NCI-H1105 (cell line): ENCODE measurements around the gene C11orf21.
A peak's percentile ranks its signal among the peaks of the same experiment; 100 is the strongest.

Experiments used
- DNase-seq: peaks from one replicate; lab custom pipeline; 2025; lab: John Stamatoyannopoulos, UW

C11orf21 gene

DNA sequence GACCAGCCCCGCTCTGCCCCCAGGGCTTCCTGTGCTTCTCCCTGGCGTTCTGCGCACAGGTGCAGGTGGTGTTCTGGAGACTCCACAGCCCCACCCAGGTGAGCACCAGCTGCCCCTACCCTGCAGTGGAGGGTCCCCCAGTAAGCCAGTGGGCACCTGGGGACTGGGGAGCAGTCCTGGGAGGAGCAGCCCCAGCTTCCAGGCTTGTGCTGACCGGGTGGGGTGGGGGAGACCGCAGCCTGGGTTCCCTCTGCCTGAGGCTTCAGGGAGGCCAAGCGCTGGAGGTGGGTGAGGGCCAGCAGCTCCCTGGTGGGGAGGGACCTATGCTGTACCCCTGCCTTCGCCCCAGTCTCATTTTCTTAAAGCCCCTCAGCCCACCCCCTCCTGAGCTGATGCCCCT, 7.0 kb upstream of the C11orf21 start:
- no peak for DNase-seq

DNA sequence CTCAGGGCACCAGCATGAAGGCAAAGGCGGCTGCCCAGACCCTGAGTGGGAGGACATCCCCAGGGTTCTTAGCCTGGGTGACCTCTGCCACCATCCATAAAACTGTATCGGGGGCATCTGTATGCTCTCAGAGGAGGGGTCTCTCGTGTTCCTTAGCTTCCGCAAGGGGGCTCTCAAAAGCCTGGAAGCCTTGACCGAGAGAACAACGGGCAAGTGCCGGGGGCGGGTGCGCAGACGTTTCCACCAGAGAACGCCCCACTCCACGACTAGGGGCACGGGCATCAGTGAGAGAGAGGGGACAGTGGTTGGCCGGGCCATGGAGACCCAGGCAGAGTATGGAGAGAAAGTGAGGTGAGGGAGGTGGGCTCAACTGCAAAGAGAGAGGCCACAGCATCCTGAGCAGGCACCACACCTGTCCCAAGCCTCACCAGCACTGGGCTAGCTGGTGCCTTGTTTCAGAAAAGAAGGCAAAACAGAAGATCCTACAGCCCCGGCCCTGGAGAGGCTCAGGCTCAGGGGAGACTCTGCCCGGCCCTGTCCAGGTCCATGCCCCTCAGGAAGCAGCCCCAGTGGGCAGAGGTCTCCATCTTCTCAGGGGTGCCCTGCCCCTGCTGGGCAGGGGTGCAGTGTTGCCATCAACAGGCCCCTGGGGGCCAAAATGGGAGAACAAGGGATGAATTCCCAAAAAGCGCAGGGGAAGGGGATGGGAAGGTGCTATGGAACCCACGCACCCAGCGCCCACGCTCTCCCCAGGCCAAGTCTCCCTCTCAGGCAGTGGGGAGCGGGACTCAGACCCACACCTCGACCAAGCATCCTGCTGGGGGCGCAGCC, 6.0 kb upstream of the C11orf21 start:
- DNase-seq = no peak

DNA sequence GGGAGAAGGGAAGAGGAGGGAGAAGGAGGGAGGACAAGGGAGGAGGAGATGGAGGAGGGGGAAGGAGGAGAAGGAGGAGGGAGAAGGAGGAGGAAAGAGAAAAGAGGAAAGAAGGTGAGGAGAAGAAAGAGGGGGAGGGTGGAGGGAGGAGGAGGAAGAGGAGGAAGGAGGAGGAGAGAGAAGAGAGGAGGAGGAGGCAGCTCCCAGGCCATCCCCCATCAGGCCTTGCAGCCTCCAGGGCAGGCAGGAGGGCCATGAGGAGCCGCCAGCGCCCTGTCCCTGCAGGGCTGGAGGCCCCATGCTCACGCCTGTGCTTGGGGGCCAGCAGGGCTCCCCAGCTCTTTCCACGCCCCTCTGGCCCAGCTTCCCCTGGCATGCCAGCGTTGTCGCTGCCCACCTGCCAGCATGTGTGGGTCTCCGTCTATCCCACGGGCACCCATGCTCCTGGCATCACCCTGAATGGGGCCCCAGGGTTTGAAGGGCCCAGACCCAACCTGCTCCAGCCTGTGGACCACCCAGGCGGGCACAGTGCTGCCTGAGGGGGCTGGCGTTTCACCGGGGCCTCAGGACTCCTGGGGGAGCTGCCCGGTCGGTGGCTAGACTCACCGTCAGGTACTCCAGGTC, 5.3 kb upstream of the C11orf21 start:
- no peak for DNase-seq

DNA sequence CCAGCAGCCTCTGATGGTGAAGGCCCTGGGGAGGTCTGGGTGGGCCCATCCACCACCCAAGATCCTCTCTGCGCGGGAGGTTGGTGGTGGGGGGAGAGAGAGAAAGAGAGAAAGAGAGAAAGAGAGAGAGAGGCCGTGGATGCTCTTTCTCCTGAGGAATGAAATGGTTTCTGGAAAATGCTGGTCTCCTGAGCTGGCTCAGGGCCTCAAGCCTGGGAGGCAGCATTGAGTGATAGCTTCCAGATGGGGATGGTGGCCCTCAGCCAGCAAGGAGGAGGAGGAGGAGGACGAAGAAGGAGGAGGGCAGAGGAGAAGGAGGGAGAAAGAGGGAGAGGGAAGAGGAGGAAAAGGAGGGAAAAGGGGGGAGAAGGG, 4.7 kb upstream of the C11orf21 start:
- DNase-seq = no peak

DNA sequence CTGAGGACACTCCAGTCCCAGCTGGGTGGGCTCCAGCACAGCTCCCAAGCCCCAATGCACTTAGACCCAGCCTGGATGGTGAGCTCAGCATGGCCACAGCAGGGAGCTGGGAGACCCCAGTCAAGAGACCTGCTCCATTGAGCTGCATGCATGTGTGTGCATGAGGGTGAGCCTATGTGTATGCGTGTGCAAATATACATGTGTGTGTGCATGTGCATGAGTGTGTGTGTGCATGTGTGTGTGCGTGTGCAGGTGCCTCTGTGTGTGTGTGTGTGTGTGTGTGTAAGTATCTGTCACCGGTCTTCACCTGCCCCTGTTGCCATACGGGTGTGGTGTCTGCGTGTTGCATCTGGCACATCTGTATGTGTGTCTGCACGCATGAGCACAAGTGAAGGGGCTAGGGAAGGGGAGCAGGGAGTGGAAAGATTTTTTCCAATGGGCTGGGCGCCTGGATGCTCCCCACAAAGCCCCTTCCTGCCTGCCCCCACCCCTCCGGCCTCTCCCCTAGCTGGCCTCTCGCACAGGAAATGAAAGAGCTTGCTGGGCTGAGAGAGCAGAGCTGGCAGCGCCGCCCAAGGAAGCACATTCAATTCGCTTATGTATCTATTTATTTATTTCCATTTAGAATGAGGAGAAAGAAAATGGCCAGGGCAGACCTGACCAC, 4.2 kb upstream of the C11orf21 start:
- DNase-seq = no peak

DNA sequence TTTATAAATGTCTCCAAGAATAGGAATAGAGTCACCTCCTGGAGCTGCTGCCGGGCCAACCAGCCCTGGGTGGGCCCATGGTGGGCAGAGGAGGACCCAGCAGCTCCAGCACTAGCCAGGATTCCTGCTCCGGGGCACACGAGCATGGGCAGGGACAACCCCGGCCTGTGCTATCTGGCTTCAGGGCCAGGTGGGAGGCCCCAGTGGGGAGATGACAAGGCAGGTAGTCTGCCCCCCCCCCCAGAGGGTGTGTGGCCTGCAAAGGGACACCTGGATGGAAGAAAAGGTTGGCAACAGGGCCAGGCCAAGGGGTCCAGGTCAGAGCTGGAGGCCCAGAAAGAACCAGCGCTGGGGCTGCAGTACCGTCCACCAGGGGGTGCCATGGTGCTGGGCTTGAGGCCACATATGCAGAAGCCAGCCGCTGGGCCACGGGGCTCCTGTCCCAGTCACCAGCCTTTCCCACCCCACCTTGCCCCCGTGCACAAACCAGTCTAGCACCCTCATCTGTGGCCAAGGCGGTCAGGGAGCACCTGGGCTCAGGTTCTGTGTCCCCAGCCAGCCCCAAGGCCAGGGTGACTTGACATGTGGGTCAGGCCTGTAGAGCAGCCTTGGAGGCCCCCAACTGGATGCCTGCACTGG, 3.5 kb upstream of the C11orf21 start:
- peak; percentile 71 for DNase-seq

DNA sequence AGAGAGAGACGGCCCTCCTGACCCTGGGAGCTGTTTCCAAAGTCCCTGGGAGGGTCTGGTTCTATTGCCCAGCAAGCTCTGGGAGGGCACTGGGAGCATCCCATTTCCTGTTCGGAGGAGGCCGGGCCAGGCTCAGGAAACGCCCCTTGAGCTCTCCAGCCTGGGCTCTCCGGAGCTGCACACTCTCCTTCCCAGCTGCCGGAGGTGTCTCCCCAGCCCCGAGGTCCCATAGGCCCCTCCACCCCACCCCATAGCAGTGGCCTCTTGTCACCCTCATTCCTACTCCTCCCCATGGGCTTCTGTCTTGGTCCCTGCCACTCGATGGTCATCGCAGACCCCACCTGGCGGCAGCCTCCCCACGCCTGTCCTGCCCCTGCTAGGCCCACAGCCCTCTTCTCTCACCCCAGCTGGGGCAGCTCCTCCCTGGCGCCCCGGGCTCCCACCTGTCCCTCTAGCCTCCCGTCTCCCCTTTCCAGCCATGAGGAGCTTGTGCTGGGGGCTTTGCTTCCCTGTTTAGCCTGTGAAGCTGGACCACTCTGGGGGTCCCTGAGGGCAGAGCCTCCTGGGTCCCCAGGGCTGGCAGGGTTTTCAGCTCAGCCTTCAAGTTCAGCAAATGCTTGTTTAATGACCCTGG, 2.9 kb upstream of the C11orf21 start:
- DNase-seq = no peak

DNA sequence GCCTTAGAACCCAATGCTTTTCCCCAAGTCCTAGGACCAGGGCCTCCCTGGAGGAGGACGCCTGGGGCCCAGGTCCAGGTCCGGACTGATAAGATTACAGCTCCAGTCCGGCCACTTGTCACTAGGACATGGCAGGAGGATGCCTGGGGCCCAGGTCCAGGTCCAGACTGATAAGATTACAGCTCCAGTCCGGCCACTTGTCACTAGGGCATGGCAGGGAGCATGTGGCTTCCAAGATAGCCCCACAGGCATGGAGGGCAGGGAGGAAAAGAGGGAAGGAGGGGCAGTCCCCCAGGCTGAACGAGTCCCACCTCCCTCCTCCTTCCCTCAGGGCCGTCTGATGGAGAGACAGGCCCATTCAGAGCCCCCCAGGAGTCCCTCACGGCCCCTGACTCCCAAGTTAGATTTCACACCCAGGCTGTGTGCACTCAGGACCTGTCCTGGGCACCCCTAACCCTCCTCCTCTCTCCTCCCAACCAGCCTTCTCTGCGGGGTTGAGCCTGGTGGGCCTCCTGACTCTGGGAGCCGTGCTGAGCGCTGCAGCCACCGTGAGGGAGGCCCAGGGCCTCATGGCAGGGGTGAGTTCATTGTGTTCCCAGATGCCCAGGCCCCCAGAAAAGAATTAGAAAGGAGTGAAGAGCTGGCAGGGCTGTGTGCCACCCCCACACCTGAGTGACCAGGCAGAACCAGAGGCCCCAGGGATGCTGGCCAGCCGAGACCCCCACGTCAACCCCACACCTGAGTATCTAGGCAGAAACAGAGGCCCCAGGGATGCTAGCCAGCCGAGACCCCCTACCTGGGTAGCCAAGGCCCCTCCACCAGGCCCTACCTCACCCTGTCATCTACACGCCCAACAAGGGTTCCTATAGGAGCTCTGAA, 2.1 kb upstream of the C11orf21 start:
- DNase-seq = no peak

- DNase-seq = no peak
These were observed 1.3 kb upstream of the C11orf21 start for GRCh38 chr11:2302896-2303626.

DNA sequence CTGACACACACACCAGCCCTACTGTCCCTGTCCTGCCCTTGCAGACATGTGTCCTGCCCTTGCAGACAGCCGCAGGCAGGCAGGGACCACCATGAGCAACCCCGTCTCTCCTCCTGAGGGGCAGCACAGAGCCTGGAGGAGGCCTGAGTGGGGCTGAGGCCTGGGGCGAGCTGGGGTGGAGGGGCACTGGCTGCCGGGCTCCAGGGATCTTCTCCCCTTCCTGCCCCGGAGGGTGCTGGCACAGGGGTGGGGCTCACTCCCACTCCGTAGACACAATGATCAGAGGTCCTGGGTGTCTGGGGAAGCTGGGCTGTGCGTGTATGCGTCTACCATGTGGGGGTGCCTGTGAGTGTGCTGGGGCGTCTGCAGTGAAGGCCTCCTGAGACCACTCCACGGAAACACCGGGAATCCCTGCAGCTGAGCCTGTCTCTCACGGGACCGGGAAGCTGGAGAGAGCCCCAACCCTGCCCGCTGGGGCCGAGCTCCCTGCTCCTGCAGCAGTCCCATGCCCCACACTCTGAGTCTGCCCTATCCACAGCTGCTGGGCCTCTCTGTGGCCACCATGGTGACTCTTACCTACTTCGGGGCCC, 683 bp upstream of the C11orf21 start:
- no peak for DNase-seq

DNA sequence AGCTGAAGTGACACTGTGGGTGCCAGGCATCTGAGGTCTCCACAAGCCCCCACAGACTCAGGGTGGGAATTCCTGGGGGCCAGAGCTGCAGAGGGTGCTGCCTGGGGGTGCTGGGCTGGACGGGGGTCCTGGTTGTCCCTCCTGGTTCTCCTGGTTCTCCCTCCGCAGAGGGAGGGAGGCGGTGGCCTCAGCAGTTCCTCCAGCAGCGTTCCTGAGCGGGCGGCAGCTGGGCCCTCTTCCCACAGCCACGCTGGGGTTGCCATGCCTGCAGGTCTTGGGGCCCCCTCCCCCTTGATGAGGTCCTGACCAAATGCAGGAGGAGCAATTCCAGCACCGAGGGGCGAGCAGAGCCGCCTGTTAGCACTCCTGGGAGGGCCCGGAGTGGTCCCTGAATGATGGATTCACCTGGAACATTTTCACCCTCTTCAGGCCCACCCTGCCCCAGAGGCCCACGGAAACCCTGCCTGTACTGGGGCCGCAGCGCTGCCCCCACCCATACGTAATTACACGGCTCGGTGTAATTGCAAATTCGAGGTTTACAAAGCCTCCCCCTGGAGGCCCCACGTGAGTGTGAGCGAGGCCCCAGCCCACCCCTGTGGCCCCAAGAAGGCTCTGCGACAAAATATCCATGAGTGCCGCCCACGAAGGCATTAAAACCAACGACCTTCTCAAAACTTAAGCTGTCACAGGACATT, 635 bp downstream of the C11orf21 start:
- no peak for DNase-seq

- DNase-seq = no peak
These were observed 1.3 kb downstream of the C11orf21 start for GRCh38 chr11:2300290-2300935.

- no peak for DNase-seq
These were observed 1.9 kb downstream of the C11orf21 start for GRCh38 chr11:2299773-2300172.

GRCh38 chr11:2298795-2299761, 2.6 kb downstream of the C11orf21 start:
- peak; percentile 7 for DNase-seq

DNA sequence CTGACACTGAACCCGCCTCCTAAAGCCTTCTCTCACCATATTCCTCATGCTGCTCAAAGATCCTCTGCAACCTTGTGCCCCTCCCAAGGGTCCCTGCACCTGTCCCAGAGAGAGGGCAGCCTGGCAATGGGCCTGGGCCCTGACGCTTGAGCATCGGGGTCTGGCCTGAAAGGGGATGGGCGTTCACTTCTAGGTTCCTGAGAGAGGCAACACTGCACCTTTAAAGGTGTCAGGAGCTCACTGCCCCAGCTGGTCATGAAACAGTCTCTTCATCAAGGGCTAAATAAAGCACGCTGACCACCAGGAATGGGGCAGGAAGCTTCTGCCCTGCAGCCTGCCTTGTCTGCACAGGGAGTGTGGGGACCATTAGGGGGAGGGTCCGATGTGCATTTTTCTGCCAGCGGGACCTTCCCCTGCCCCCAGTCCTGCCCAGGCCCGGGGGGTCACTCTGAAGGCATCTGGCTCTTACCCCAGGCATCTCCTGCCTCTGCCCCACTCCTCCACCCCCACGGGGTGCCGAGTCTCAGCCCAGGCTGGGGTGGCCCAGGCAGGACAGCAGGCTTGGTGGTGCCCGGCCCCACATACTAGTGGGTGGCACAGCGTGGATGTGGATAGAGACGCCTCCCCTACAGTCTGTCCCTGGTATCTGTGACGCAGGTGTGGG, 3.5 kb downstream of the C11orf21 start:
- DNase-seq = no peak

- DNase-seq = no peak
These were observed 4.1 kb downstream of the C11orf21 start for GRCh38 chr11:2297623-2298030.

GRCh38 chr11:2296913-2297622, 4.7 kb downstream of the C11orf21 start:
- DNase-seq = no peak
